ENCODE measurements around the gene LAMA1.

The LAMA1 gene

DNA sequence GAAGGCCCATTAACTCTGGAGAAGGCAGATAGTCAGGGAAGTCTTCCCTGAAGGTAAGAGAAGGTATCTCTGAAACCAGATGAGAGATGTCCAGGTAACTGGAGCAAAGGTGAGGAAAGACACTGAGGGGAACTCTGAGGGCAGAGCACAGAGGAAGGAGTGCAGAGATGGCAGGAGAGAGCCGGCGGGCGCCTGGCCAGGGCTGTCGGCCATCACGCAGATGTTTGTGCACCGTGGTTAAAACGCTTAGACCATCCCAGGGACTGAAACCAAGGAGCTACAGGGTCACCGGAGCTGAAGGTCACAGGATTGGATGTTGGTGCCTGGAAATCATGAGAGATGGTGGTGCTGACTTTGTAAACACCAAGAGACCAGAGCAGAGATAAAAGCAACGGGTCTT is 55.4 kb downstream of the LAMA1 start:
- H3K27ac ChIP-seq: no peak overlapping the region
- no peak overlapping the region for H3K4me3 ChIP-seq
- H3K9ac ChIP-seq (ENCODE audit: insufficient read length): no peak overlapping the region
- TF ChIP-seq FOXP2 (optimal IDR thresholded peaks at IDR 0.05; ENCODE audit: control extremely low read depth, extremely low read length, insufficient read depth) (no peak), POLR2AphosphoS5 (IDR thresholded peaks at IDR 0.05; ENCODE audit: borderline replicate concordance, low read depth, low read length) (no peak), EZH2 (IDR thresholded peaks at IDR 0.05) (no peak)
- H3K9me3 ChIP-seq (ENCODE audit: low read depth, low read length): no peaks in the 10 kb centered on the region
- H3K36me3 ChIP-seq (ENCODE audit: insufficient read depth, low read length): no peaks in the 10 kb centered on the region
- no peak for DNase-seq (ENCODE audit: low read depth, low spot score)

DNA sequence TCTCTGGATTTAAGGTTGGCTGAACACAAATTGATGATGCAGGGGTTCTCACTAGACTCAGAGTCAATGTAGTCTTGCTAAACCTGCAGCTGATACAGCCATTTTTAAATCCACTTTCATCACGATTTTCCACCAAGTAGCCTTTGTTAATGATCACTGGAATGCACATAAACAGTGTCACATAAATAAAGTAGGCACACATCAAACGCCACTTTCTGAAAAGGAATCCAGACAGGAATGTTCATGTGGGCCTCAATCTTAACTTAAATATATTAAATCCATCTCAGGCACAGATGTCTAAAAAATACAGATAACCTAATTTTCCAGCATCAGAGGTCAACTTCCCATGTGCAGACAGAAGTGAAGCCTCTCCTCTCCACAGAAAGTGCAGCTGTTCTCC is 58.3 kb downstream of the LAMA1 start:
- no peak for DNase-seq (ENCODE audit: low read depth, low spot score)
- Histone ChIP-seq H3K36me3 (ENCODE audit: insufficient read depth, low read length) (no peaks in the 10 kb centered on the region), H3K27ac (no peak overlapping the region), H3K9me3 (ENCODE audit: low read depth, low read length) (no peaks in the 10 kb centered on the region), H3K9ac (ENCODE audit: insufficient read length) (no peak overlapping the region), H3K4me3 (no peak overlapping the region)
- TF ChIP-seq POLR2AphosphoS5 (IDR thresholded peaks at IDR 0.05; ENCODE audit: borderline replicate concordance, low read depth, low read length) (no peak), FOXP2 (optimal IDR thresholded peaks at IDR 0.05; ENCODE audit: control extremely low read depth, extremely low read length, insufficient read depth) (no peak), EZH2 (IDR thresholded peaks at IDR 0.05) (no peak)

- H3K27ac ChIP-seq: no peak overlapping the region
- no peak overlapping the region for H3K9ac ChIP-seq (ENCODE audit: insufficient read length)
- no peaks in the 10 kb centered on the region for H3K9me3 ChIP-seq (ENCODE audit: low read depth, low read length)
- DNase-seq (ENCODE audit: low read depth, low spot score): no peak
- no peak for TF ChIP-seq FOXP2 (optimal IDR thresholded peaks at IDR 0.05; ENCODE audit: control extremely low read depth, extremely low read length, insufficient read depth)
- TF ChIP-seq EZH2 (IDR thresholded peaks at IDR 0.05): no peak
- TF ChIP-seq POLR2AphosphoS5 (IDR thresholded peaks at IDR 0.05; ENCODE audit: borderline replicate concordance, low read depth, low read length): no peak
- H3K36me3 ChIP-seq (ENCODE audit: insufficient read depth, low read length): no peaks in the 10 kb centered on the region
- no peak overlapping the region for H3K4me3 ChIP-seq
These were observed 61.6 kb downstream of the LAMA1 start for GRCh38 chr18:7056026-7056425.

GRCh38 chr18:7049951-7050350 is 67.6 kb downstream of the LAMA1 start:
- TF ChIP-seq EZH2 (IDR thresholded peaks at IDR 0.05) (no peak), FOXP2 (optimal IDR thresholded peaks at IDR 0.05; ENCODE audit: control extremely low read depth, extremely low read length, insufficient read depth) (no peak), POLR2AphosphoS5 (IDR thresholded peaks at IDR 0.05; ENCODE audit: borderline replicate concordance, low read depth, low read length) (no peak)
- no peaks in the 10 kb centered on the region for H3K9me3 ChIP-seq (ENCODE audit: low read depth, low read length)
- H3K9ac ChIP-seq (ENCODE audit: insufficient read length): no peak overlapping the region
- DNase-seq (ENCODE audit: low read depth, low spot score): no peak
- no peak overlapping the region for H3K27ac ChIP-seq
- no peaks in the 10 kb centered on the region for H3K36me3 ChIP-seq (ENCODE audit: insufficient read depth, low read length)
- no peak overlapping the region for H3K4me3 ChIP-seq

GRCh38 chr18:7048081-7048480 is 69.5 kb downstream of the LAMA1 start:
- Histone ChIP-seq H3K36me3 (ENCODE audit: insufficient read depth, low read length) (no peaks in the 10 kb centered on the region), H3K27ac (no peak overlapping the region)
- TF ChIP-seq FOXP2 (optimal IDR thresholded peaks at IDR 0.05; ENCODE audit: control extremely low read depth, extremely low read length, insufficient read depth): no peak
- no peak for TF ChIP-seq EZH2 (IDR thresholded peaks at IDR 0.05)

DNA sequence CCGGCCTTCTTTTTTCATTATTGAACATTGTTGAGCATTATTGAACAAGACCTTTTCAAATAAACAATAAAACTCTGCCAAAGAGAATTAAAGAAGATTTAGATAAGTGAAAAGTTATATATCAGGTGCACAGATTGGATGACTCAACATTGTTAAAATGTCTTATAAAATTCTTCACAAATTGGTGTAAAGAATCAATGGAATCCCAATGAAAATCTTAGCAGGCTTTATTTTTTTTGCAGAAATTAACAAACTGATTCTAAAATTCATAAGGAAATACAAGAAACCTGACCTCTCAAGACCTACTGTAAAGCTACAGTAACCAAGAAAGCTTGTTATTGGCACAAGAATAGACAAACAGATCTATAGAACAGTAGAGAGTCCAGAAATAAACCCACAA is 70.3 kb downstream of the LAMA1 start:
- DNase-seq (ENCODE audit: low read depth, low spot score): no peak
- no peaks in the 10 kb centered on the region for H3K36me3 ChIP-seq (ENCODE audit: insufficient read depth, low read length)
- TF ChIP-seq POLR2AphosphoS5 (IDR thresholded peaks at IDR 0.05; ENCODE audit: borderline replicate concordance, low read depth, low read length) (no peak), EZH2 (IDR thresholded peaks at IDR 0.05) (no peak), FOXP2 (optimal IDR thresholded peaks at IDR 0.05; ENCODE audit: control extremely low read depth, extremely low read length, insufficient read depth) (no peak)
- no peak overlapping the region for H3K9ac ChIP-seq (ENCODE audit: insufficient read length)
- H3K27ac ChIP-seq: no peak overlapping the region
- H3K4me3 ChIP-seq: no peak overlapping the region
- H3K9me3 ChIP-seq (ENCODE audit: low read depth, low read length): no peaks in the 10 kb centered on the region

More at GRCh38 chr18:7048081-7048480, 69.5 kb downstream of the LAMA1 start:
- no peak overlapping the region for H3K4me3 ChIP-seq
- H3K9ac ChIP-seq (ENCODE audit: insufficient read length): no peak overlapping the region
- DNase-seq (ENCODE audit: low read depth, low spot score): no peak
- no peaks in the 10 kb centered on the region for H3K9me3 ChIP-seq (ENCODE audit: low read depth, low read length)

GRCh38 chr18:7038330-7038851 is 79.2 kb downstream of the LAMA1 start:
- no peak overlapping the region for H3K4me3 ChIP-seq
- no peaks in the 10 kb centered on the region for H3K9me3 ChIP-seq (ENCODE audit: low read depth, low read length)
- H3K9ac ChIP-seq (ENCODE audit: insufficient read length): no peak overlapping the region
- H3K27ac ChIP-seq: no peak overlapping the region
- DNase-seq (ENCODE audit: low read depth, low spot score): no peak
- H3K36me3 ChIP-seq (ENCODE audit: insufficient read depth, low read length): no peaks in the 10 kb centered on the region
- no peak for TF ChIP-seq FOXP2 (optimal IDR thresholded peaks at IDR 0.05; ENCODE audit: control extremely low read depth, extremely low read length, insufficient read depth)
- no peak for TF ChIP-seq POLR2AphosphoS5 (IDR thresholded peaks at IDR 0.05; ENCODE audit: borderline replicate concordance, low read depth, low read length)
- no peak for TF ChIP-seq EZH2 (IDR thresholded peaks at IDR 0.05)

DNA sequence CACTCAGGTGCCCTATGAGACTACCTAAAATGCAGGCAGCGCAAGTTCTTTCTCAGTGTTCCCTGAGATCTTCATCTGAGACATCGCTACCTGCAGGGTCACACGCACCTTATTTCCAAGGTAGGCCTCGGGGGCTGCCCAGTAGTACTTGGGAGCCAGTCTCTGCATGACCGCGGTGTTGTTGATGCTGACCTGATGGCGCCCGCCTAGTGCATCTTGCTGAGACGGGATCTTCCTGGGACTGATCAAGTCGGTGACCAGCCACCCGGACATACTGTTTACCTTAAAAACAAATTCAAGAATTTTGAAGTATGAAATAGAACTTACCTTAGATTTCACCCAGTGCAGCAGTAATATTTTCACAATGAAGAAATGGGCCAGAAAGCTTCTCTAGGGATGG is 80.1 kb downstream of the LAMA1 start:
- no peaks in the 10 kb centered on the region for H3K9me3 ChIP-seq (ENCODE audit: low read depth, low read length)
- TF ChIP-seq FOXP2 (optimal IDR thresholded peaks at IDR 0.05; ENCODE audit: control extremely low read depth, extremely low read length, insufficient read depth) (no peak), POLR2AphosphoS5 (IDR thresholded peaks at IDR 0.05; ENCODE audit: borderline replicate concordance, low read depth, low read length) (no peak), EZH2 (IDR thresholded peaks at IDR 0.05) (no peak)
- no peak for DNase-seq (ENCODE audit: low read depth, low spot score)
- no peak overlapping the region for H3K4me3 ChIP-seq
- no peak overlapping the region for H3K9ac ChIP-seq (ENCODE audit: insufficient read length)
- H3K27ac ChIP-seq: no peak overlapping the region
- H3K36me3 ChIP-seq (ENCODE audit: insufficient read depth, low read length): no peaks in the 10 kb centered on the region

- no peak overlapping the region for H3K27ac ChIP-seq
- H3K9me3 ChIP-seq (ENCODE audit: low read depth, low read length): no peaks in the 10 kb centered on the region
- H3K4me3 ChIP-seq: no peak overlapping the region
- no peak overlapping the region for H3K9ac ChIP-seq (ENCODE audit: insufficient read length)
- no peaks in the 10 kb centered on the region for H3K36me3 ChIP-seq (ENCODE audit: insufficient read depth, low read length)
- DNase-seq (ENCODE audit: low read depth, low spot score): no peak
- TF ChIP-seq FOXP2 (optimal IDR thresholded peaks at IDR 0.05; ENCODE audit: control extremely low read depth, extremely low read length, insufficient read depth) (no peak), POLR2AphosphoS5 (IDR thresholded peaks at IDR 0.05; ENCODE audit: borderline replicate concordance, low read depth, low read length) (no peak), EZH2 (IDR thresholded peaks at IDR 0.05) (no peak)
These were observed 81.8 kb downstream of the LAMA1 start for GRCh38 chr18:7035807-7036206.
